HG03460 (cell line): Measurements from ENCODE around the gene MEF2B.

Source experiments
- ATAC-seq: cut with Tn5 transposase; IDR thresholded peaks from one replicate; pipeline ENCODE4 v1.9.1; 2021; ENCODE audit not compliant: unreplicated experiment

The MEF2B gene

GRCh38 chr19:19170053-19170872 lies at the start of gene MEF2B:
TSS of gene MEF2B (minus strand) at chr19:19170263. CDS start at chr19:19150735, 19,528 bp downstream.
- peak; percentile 85 for ATAC-seq

- no peak for ATAC-seq
Measured at GRCh38 chr19:19218911-19219310, 48.8 kb upstream of the MEF2B start.

GRCh38 chr19:19217099-19217498 lies 47.0 kb upstream of the MEF2B start:
- ATAC-seq = no peak

- no peak for ATAC-seq
Measured at GRCh38 chr19:19215792-19216191, 45.7 kb upstream of the MEF2B start.

- ATAC-seq = no peak
Measured at GRCh38 chr19:19214892-19215291, 44.8 kb upstream of the MEF2B start.

- ATAC-seq = no peak
Measured at GRCh38 chr19:19214159-19214490, 44.1 kb upstream of the MEF2B start.

- ATAC-seq = no peak
Measured at GRCh38 chr19:19213426-19214158, 43.5 kb upstream of the MEF2B start.

- no peak for ATAC-seq
Measured at GRCh38 chr19:19212916-19213315, 42.9 kb upstream of the MEF2B start.

- ATAC-seq = no peak
Measured at GRCh38 chr19:19211499-19212420, 41.7 kb upstream of the MEF2B start, which contains the start of gene NCAN. TSS of gene NCAN (plus strand) at chr19:19211958. CDS start at chr19:19216954, 4,996 bp downstream.

- no peak for ATAC-seq
Measured at GRCh38 chr19:19209372-19209771, 39.3 kb upstream of the MEF2B start.

- ATAC-seq = no peak
Measured at GRCh38 chr19:19207637-19208572, 37.8 kb upstream of the MEF2B start.

GRCh38 chr19:19206938-19207337 lies 36.9 kb upstream of the MEF2B start:
- no peak for ATAC-seq

GRCh38 chr19:19205416-19206410 lies 35.6 kb upstream of the MEF2B start:
- ATAC-seq = no peak

- ATAC-seq = no peak
Measured at GRCh38 chr19:19204181-19204580, 34.1 kb upstream of the MEF2B start.

GRCh38 chr19:19203012-19203856 lies 33.2 kb upstream of the MEF2B start, which contains the start of gene NR2C2AP:
TSS of gene NR2C2AP (minus strand) at chr19:19203414. CDS start at chr19:19203060, 354 bp downstream.
- peak; percentile 75 for ATAC-seq

GRCh38 chr19:19202707-19203011 lies 32.6 kb upstream of the MEF2B start:
- no peak for ATAC-seq

GRCh38 chr19:19201697-19202630 lies 31.9 kb upstream of the MEF2B start:
- ATAC-seq = no peak
